Neural cell (in vitro differentiated cells): ENCODE measurements around the gene STAC. TPM values are rescaled to one million over a fixed set of nuclear protein-coding genes. Genes with fewer than 3 reads are reported as not detected.

ENCODE experiments used
- H2AFZ ChIP-seq: fragments of 200-600, 300-800 bp; sonication (generic), shearing (Covaris generic); 2 replicates; pipeline ENCODE4 v1.6.0; 2014; ENCODE audit warnings: low read depth, mild to moderate bottlenecking, antibody characterized with exemption, low read length, moderate library complexity
- H3F3A ChIP-seq: fragments of 200-600 bp; shearing (Covaris generic); 2 replicates; pipeline ENCODE4 v1.6.1; 2016; ENCODE audit warnings: mild to moderate bottlenecking, moderate library complexity, mixed read lengths, antibody characterized with exemption, low read length; ENCODE audit not compliant: insufficient read depth, poor library complexity, severe bottlenecking
- H3K27ac ChIP-seq: fragments of 200-600, 300-800 bp; sonication (generic), shearing (Covaris generic); 2 replicates; pipeline ENCODE4 v1.5.1; 2014; ENCODE audit warnings: mild to moderate bottlenecking, low read length, moderate library complexity
- H3K27me3 ChIP-seq: fragments of 300-800, 200-600 bp; sonication (generic), shearing (Covaris generic); 2 replicates; pipeline ENCODE4 v1.6.0; 2014; ENCODE audit warnings: mild to moderate bottlenecking, low read depth, low read length, moderate library complexity; ENCODE audit not compliant: insufficient read depth
- H3K36me3 ChIP-seq: fragments of 300-800, 200-600 bp; sonication (generic), shearing (Covaris generic); 2 replicates; pipeline ENCODE4 v1.5.1; 2014; ENCODE audit warnings: mild to moderate bottlenecking, antibody characterized with exemption, low read length, moderate library complexity; ENCODE audit not compliant: insufficient read depth
- H3K4me2 ChIP-seq: fragments of 300-800, 200-600 bp; sonication (generic), shearing (Covaris generic); 2 replicates; pipeline ENCODE4 v1.6.0; 2014; ENCODE audit warnings: mild to moderate bottlenecking, low read length
- H3K4me3 ChIP-seq: fragments of 300-800, 200-600 bp; sonication (generic), shearing (Covaris generic); 2 replicates; pipeline ENCODE4 v1.5.1; 2014; ENCODE audit warnings: mild to moderate bottlenecking, low read length, moderate library complexity
- H3K79me2 ChIP-seq: fragments of 200-600 bp; shearing (Covaris generic); replicated peaks from 2 replicates; pipeline ENCODE4 v1.6.0; 2014; ENCODE audit warnings: mild to moderate bottlenecking, low read length, moderate library complexity; ENCODE audit not compliant: insufficient read depth
- H3K9ac ChIP-seq: fragments of 300-800, 200-600 bp; sonication (generic), shearing (Covaris generic); 2 replicates; pipeline ENCODE4 v1.6.1; 2016; ENCODE audit warnings: mild to moderate bottlenecking, low read length, mixed read lengths
- H3K9me2 ChIP-seq: fragments of 200-600 bp; shearing (Covaris generic); 2 replicates; pipeline ENCODE4 v1.6.1; 2016; ENCODE audit warnings: mild to moderate bottlenecking, low read length, mixed read lengths; ENCODE audit not compliant: insufficient read depth
- H3K9me3 ChIP-seq: fragments of 200-600, 300-800 bp; sonication (generic), shearing (Covaris generic); 2 replicates; pipeline ENCODE4 v1.6.1; 2016; ENCODE audit warnings: mild to moderate bottlenecking, mixed run types, low read length, moderate library complexity, mixed read lengths
- H4K20me1 ChIP-seq: fragments of 200-600 bp; shearing (Covaris generic); 2 replicates; pipeline ENCODE4 v1.6.1; 2016; ENCODE audit warnings: mild to moderate bottlenecking, mixed run types; ENCODE audit not compliant: insufficient read depth
- CTCF ChIP-seq: fragments of 450-650 bp; IDR thresholded peaks from 2 replicates; pipeline ENCODE4 v1.5.1; 2014; ENCODE audit warnings: antibody characterized with exemption, mild to moderate bottlenecking, moderate library complexity; ENCODE audit not compliant: poor library complexity, severe bottlenecking
- EP300 ChIP-seq: fragments of 450-650 bp; conservative IDR thresholded peaks from 2 replicates; pipeline ENCODE4 v1.6.1; 2014; ENCODE audit warnings: antibody characterized with exemption, mild to moderate bottlenecking, moderate library complexity; ENCODE audit not compliant: poor library complexity, severe bottlenecking
- EZH2 ChIP-seq: fragments of 200-600, 300-800 bp; shearing (Covaris generic), sonication (generic); IDR thresholded peaks from 2 replicates; pipeline ENCODE4 v1.6.1; 2014; ENCODE audit warnings: antibody characterized with exemption, low read length, borderline replicate concordance, mild to moderate bottlenecking; ENCODE audit not compliant: insufficient read depth, poor library complexity, severe bottlenecking
- MXI1 ChIP-seq: fragments of 450-650 bp; conservative IDR thresholded peaks from 2 replicates; pipeline ENCODE4 v1.6.1; 2014; ENCODE audit warnings: antibody characterized with exemption, mild to moderate bottlenecking; ENCODE audit not compliant: poor library complexity, severe bottlenecking
- POLR2AphosphoS5 ChIP-seq: IDR thresholded peaks from 2 replicates; pipeline ENCODE4 v1.6.1; 2012
- RAD21 ChIP-seq: fragments of 450-650 bp; conservative IDR thresholded peaks from 2 replicates; pipeline ENCODE4 v1.6.1; 2014; ENCODE audit warnings: antibody characterized with exemption, mild to moderate bottlenecking, moderate library complexity
- REST ChIP-seq: IDR thresholded peaks from 2 replicates; pipeline ENCODE4 v1.6.1; 2012; ENCODE audit warnings: borderline replicate concordance
- SMC3 ChIP-seq: fragments of 450-650 bp; conservative IDR thresholded peaks from 2 replicates; pipeline ENCODE4 v1.6.1; 2014; ENCODE audit warnings: antibody characterized with exemption, mild to moderate bottlenecking, moderate library complexity; ENCODE audit not compliant: poor library complexity
- TAF1 ChIP-seq: IDR thresholded peaks from 2 replicates; pipeline ENCODE4 v1.6.1; 2012; ENCODE audit warnings: low read depth
- polyA plus RNA-seq: library from polyadenylated mRNA; depleted of rRNA; stranded (reverse); fragments of >200 nt; gene quantifications from 2 replicates; pipeline ENCODE4 v1.2.3, GENCODE V29; 2014

STAC gene
- polyA plus RNA-seq, 1 donor from 2014 or later, result 4.5 TPM

GRCh38 chr3:36489101-36489500 lies 108.8 kb downstream of the STAC start:
- Histone ChIP-seq H3K9ac (no peak overlapping the region), H3K4me3 (no peak overlapping the region), H3K27me3 (no peaks in the 10 kb centered on the region), H3K79me2 (no peaks in the 10 kb centered on the region), H3K27ac (no peak overlapping the region), H3K36me3 (no peaks in the 10 kb centered on the region), H3K9me3 (no peaks in the 10 kb centered on the region), H2AFZ (no peak overlapping the region), H3K4me2 (no peak overlapping the region), H4K20me1 (no peaks in the 10 kb centered on the region), H3F3A (no peaks in the 10 kb centered on the region), H3K9me2 (no peaks in the 10 kb centered on the region)
- TF ChIP-seq REST, result no peak
- TF ChIP-seq EZH2, result no peak
- no peak for TF ChIP-seq SMC3
- no peak for TF ChIP-seq POLR2AphosphoS5
- TF ChIP-seq CTCF, result no peak

- Histone ChIP-seq H3K9me3 (no peaks in the 10 kb centered on the region), H4K20me1 (no peaks in the 10 kb centered on the region), H3K4me3 (no peak overlapping the region), H3K36me3 (no peaks in the 10 kb centered on the region), H3K4me2 (no peak overlapping the region), H3K9me2 (no peaks in the 10 kb centered on the region), H3K79me2 (no peaks in the 10 kb centered on the region), H3K27ac (no peak overlapping the region), H3K9ac (no peak overlapping the region), H2AFZ (no peak overlapping the region), H3K27me3 (no peaks in the 10 kb centered on the region), H3F3A (no peaks in the 10 kb centered on the region)
- TF ChIP-seq TAF1, result no peak
- TF ChIP-seq RAD21, result no peak
- no peak for TF ChIP-seq POLR2AphosphoS5
- TF ChIP-seq CTCF, result no peak
- no peak for TF ChIP-seq EP300
- no peak for TF ChIP-seq EZH2
- TF ChIP-seq REST, result no peak
- TF ChIP-seq SMC3, result no peak
- no peak for TF ChIP-seq MXI1
These were observed 109.5 kb downstream of the STAC start for GRCh38 chr3:36489679-36490425.
